ENCODE results near the gene ELMOD3.
"Not testable (repeated sequence)": the region's sequence is repeated elsewhere in the genome, so short reads cannot be mapped to it uniquely, and the experiment has no call there.

The ELMOD3 gene

DNA sequence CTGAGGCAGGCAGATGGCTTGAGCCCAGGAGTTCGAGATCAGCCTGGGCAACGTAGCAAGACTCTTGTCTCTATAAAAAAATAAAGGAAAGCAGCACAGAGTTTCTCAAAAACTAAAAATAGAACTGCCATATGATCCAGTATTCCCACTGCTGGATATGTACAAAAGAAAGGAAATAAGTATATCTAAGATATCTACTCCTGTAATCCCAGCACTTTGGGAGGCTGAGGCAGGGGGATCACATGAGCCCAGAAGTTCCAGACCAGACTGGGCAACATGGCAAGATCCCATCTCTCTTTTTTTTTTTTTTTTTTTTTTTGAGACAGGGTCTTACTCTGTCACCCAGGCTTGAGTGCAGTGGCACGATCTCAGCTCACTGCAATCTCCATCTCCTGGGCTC is 24.9 kb upstream of the ELMOD3 start:
- DNase-seq: not testable (repeated sequence)

GRCh38 chr2:85330839-85331636 is 23.5 kb upstream of the ELMOD3 start:
- DNase-seq: no peak

GRCh38 chr2:85333877-85334276 is 20.7 kb upstream of the ELMOD3 start:
- DNase-seq: not testable (repeated sequence)

GRCh38 chr2:85334928-85335327 is 19.6 kb upstream of the ELMOD3 start:
- DNase-seq: no peak

- no peak for DNase-seq
Observed at GRCh38 chr2:85340034-85340892, 14.3 kb upstream of the ELMOD3 start.

GRCh38 chr2:85341269-85342029 is 13.1 kb upstream of the ELMOD3 start:
- DNase-seq: no peak

- DNase-seq: no peak
Observed at GRCh38 chr2:85342156-85342555, 12.4 kb upstream of the ELMOD3 start.

DNA sequence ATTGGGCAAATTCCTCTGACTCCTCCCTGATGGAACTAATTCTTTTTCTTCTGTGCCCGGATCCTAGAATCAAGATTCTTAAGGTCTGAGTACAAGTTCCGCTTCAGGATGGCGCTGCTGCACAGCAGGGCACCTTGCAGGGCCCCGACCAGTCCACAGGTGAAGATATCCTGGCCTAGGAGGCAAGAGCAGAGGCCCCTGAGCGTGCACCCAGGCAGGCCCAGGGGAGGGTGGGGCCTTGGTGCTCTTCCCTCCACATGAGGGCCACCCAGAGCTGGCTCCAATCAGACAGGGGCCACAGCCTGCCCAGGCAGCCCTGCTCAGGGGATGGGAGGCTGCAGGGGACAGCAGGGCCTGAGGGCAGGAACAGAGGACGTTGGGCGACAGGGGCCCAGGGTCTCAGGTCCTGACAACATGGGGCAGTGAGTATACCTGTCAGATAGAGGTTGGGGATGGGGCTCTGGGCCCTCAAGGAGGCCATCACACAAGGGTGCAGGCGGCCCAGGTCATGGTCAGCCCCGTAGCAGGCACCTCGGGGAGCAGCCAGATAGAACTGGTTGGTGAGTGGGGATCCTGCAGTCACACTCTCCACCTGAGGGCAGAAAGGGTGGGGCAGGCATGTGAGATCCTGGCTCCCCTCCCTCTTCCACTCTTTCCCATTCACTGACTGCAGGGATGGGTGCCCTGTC is 11.2 kb upstream of the ELMOD3 start:
- not testable (repeated sequence) for DNase-seq

- no peak for DNase-seq
Observed at GRCh38 chr2:85344356-85344954, 10.1 kb upstream of the ELMOD3 start.

DNA sequence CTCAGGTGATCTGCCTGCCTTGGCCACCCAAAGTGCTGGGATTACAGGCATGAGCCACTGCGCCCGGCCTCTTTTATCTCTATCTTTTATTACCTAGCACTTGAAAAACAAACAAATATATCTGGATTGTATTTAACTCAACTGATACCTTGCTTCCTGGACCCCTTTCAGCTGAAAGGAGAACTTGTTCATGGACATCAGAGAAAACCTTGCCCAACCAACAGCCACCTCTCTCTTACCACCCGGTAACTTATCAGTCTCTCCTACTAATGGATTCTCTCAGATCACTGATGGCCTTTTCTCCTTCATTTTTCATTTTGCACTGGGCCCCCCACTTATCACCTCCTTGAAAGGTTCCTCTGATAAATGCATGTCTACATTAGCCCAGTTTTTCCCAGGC is 7.0 kb upstream of the ELMOD3 start:
- no peak for DNase-seq

GRCh38 chr2:85353876-85354285 is 688 bp upstream of the ELMOD3 start:
- no peak for DNase-seq

DNA sequence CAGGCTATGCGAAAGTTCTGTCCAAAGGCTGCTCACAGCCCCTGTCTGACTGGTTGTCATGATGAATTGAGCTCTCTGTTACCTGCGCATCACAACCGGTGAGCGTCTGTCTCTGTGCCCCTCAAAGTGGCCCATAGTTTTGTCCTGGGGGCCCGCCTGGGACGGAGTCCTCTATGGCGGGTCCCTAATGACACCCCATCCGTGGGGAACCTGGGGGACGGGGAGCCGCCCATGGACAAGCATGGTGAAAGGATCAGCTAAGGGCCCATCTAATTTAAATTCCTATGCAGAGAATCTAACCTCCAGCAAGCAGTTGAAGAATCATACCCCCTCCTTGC is 473 bp downstream of the ELMOD3 start:
- DNase-seq: no peak

DNA sequence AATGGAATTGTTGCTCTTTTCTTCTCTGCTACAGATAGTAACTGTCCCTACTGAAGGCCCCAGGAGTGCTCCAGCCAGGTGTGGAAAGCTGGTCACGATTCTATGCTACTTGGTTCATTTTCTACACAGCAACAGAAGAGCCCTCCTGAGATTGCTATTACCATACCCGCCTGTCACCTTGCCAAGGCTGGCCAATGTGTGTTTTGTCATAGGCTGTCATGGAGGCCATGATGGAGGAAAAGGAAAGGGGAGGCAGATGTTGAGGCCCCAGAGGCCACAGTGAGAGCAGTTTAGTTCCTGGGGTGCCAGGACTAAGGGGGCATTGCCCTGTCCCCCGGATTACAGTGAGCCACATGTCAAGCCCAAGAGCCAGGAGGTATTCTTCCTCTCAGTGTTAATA is 952 bp downstream of the ELMOD3 start:
- DNase-seq: no peak

- DNase-seq: no peak
Observed at GRCh38 chr2:85356186-85356585, 1.6 kb downstream of the ELMOD3 start.

GRCh38 chr2:85357736-85358135 is 3.2 kb downstream of the ELMOD3 start:
- DNase-seq: no peak

GRCh38 chr2:85362653-85363387 is 8.3 kb downstream of the ELMOD3 start:
- not testable (repeated sequence) for DNase-seq

DNA sequence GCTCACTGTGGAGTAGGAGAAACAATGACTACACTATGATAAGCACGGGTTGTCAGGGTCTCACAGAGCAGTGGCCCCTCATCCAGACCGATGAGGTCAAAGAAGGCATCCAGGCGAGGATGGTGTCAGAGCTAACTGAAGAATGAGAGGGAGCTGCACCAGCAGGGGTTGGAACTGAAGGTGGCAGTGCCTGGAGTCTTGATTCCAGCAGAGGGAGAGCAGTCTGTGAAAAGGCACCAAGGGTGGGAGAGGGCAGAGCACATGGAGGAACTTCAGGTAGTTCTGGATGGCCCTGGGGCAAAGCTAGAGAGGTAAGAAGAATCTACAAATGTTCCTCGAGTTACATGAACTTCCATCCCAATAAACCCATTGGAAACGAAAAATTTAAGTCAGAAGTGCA is 12.6 kb downstream of the ELMOD3 start:
- DNase-seq: no peak

GRCh38 chr2:85368921-85369320 is 14.4 kb downstream of the ELMOD3 start:
- no peak for DNase-seq

- no peak for DNase-seq
Observed at GRCh38 chr2:85369500-85369899, 14.9 kb downstream of the ELMOD3 start.

GRCh38 chr2:85371045-85371444 is 16.5 kb downstream of the ELMOD3 start:
- DNase-seq: no peak

GRCh38 chr2:85376291-85377065 is 21.9 kb downstream of the ELMOD3 start:
- DNase-seq: no peak

Data from stimulated activated CD4-positive, alpha-beta T cell treated with anti-CD3 and anti-CD28 coated beads, Interleukin-12 subunit alpha, Interleukin-12 subunit beta, amount 100 ng/mL, for 4 hours (primary cell).